ENCODE measurements around the gene EEFSEC.

DNA sequence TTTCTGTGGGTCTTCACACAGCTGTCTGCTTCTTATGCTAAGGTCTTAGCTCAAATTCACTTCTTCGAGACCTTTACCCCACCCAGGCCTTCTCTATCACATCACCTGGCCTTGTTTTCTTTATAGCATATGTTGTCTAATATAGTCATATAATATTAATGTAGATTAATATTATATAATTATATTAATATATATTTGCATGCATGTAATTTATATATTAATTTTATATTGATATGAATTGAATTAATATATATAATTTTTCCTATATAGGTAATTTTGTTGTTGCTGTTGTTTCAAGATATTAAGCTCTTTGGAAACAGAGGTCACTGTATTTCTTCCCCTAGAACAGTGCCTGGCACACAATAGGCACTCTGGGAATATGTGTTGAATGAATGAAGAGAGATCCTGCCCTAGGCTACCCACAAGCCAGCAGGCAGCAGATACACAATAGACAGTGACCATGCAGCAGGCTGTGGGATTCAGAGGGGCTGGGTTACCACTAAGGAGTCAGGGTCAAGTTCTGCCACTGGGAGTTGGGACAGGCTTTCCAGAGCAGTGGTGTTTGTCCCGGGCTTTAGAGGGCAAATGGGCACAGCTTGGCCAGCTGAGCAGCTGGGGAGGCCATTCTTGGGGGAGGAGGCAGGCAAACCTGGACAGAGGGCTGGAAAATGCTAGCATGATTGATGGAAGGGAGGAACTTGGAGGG, 187.1 kb downstream of the EEFSEC start:
- TF ChIP-seq, protein P1, sequence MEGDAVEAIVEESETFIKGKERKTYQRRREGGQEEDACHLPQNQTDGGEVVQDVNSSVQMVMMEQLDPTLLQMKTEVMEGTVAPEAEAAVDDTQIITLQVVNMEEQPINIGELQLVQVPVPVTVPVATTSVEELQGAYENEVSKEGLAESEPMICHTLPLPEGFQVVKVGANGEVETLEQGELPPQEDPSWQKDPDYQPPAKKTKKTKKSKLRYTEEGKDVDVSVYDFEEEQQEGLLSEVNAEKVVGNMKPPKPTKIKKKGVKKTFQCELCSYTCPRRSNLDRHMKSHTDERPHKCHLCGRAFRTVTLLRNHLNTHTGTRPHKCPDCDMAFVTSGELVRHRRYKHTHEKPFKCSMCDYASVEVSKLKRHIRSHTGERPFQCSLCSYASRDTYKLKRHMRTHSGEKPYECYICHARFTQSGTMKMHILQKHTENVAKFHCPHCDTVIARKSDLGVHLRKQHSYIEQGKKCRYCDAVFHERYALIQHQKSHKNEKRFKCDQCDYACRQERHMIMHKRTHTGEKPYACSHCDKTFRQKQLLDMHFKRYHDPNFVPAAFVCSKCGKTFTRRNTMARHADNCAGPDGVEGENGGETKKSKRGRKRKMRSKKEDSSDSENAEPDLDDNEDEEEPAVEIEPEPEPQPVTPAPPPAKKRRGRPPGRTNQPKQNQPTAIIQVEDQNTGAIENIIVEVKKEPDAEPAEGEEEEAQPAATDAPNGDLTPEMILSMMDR (conservative IDR thresholded peaks at IDR 0.05) = no peak
- TF ChIP-seq EZH2 (IDR thresholded peaks at IDR 0.05; ENCODE audit: low read depth) = no peak
